GM12892 (cell line): ENCODE results near the gene LPCAT3.

Experiments used
- POLR2A ChIP-seq: IDR thresholded peaks from 2 replicates; pipeline ENCODE4 v1.6.1; 2011; ENCODE audit warnings: low read depth, low read length, control low read depth
- POLR2AphosphoS5 ChIP-seq: IDR thresholded peaks from 2 replicates; pipeline ENCODE4 v1.6.1; 2011; ENCODE audit warnings: low read depth, low read length, control low read depth
- TAF1 ChIP-seq: IDR thresholded peaks from 2 replicates; pipeline ENCODE4 v1.6.1; 2011; ENCODE audit warnings: low read depth, mild to moderate bottlenecking, control low read depth, low read length, borderline replicate concordance

DNA sequence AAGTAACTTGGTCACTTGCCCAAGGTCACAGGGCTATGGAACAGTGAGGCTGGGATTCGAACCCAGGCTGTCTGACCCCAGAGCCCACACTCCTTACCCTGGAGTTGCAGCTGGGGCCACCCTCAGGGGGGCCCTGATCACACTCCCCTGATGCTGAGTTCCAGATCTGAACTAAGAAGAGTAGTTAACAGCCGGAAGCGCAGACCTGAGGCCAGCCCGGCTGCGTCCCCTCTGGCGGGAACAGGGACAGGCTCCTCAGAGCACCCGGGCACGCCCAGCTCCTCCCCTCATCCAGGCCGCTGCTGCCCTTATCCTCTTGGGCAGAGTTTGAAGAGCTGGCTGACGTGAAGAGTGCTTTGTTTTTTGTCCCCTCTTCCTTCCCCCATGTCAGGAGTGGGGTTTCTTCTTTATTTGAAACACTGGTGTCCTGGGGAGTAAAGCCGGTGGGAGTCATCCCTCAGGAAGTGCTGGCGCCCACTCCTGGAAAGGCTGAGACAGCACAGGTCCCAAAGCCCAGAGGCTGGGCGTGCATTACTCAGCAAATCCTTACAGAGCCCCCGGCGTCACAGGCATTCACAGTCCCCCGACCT lies 56.5 kb downstream of the LPCAT3 start:
- TF ChIP-seq TAF1 = peak; percentile 42; the same call in 1 of the 2 replicates
- TF ChIP-seq POLR2A = peak; percentile 62
- peak; percentile 79; the same call in 1 of the 2 replicates for TF ChIP-seq POLR2AphosphoS5
